ENCODE results near the gene SLU7.
"Not testable (repeated sequence)": the region's sequence is repeated elsewhere in the genome, so short reads cannot be mapped to it uniquely, and the experiment has no call there.

Gene SLU7

GRCh38 chr5:160439205-160439600, 20.3 kb upstream of the SLU7 start:
- ChIA-PET CTCF (interaction anchor here (0.6 to 7.7 kb wide), 33 partner anchors 9 to 1105 kb away, joined by 3 to 232 read pairs (median 7); partner anchors contain the start of genes PTTG1 and SLU7), POLR2A (interaction anchor here (1.0 to 4.8 kb wide), 4 partner anchors 17 to 29 kb away, joined by 4 to 31 read pairs (median 12); partner anchors contain the start of genes PTTG1 and SLU7)
- TF ChIP-seq, protein P1, sequence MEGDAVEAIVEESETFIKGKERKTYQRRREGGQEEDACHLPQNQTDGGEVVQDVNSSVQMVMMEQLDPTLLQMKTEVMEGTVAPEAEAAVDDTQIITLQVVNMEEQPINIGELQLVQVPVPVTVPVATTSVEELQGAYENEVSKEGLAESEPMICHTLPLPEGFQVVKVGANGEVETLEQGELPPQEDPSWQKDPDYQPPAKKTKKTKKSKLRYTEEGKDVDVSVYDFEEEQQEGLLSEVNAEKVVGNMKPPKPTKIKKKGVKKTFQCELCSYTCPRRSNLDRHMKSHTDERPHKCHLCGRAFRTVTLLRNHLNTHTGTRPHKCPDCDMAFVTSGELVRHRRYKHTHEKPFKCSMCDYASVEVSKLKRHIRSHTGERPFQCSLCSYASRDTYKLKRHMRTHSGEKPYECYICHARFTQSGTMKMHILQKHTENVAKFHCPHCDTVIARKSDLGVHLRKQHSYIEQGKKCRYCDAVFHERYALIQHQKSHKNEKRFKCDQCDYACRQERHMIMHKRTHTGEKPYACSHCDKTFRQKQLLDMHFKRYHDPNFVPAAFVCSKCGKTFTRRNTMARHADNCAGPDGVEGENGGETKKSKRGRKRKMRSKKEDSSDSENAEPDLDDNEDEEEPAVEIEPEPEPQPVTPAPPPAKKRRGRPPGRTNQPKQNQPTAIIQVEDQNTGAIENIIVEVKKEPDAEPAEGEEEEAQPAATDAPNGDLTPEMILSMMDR (IDR thresholded peaks at IDR 0.05; ENCODE audit: control extremely low read depth, extremely low read depth, low read depth, missing control alignments) = peak; percentile 78
- peak; percentile 63 for DNase-seq (ENCODE audit: extremely low spot score)

DNA sequence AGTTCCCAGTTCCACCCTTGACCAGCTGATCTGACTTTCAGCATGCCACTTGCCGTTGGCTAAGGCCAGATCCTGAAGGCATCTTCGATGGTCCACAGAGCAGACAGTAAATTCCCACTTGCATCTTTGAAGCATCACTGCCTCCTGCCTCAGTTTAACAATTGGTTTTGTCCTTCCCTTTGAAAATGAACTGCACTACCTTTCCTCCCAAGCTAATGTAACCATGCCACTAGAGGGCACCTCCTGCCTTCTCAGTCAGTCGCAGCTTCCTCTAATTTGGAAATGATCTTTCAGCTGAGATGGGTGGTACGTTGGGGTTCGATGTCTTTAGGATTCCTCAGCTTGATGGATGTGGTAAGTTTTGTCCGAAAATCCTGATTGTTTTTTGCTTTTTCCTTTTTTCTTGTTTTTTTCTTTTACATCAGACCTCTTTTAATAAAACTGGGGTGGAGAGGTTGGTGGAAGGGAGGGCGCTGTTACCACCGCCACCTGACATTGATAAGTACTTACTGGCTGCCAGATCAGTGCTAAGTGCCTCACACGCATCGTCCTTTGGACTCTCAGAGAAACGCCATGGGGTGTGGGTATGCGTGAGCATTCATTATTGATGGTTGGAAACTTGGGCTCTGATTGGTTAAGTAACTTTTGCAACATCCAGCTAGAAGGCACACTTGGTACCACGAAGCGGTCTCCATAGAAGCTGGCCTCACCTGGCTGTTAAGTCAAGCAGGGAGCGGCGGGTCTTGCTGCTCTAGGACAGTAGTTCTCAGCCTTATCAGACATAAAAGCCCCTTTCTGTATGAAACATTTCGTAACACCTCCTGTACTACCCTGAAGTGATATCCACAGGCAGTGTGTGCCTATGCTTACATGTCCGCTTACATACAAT, 19.7 kb upstream of the SLU7 start:
- TF ChIP-seq, protein P1 (IDR thresholded peaks at IDR 0.05; ENCODE audit: control extremely low read depth, extremely low read depth, low read depth, missing control alignments) = peak; percentile 81
- POLR2A ChIA-PET = interaction anchor here (1.0 to 4.8 kb wide), 5 partner anchors 17 to 33 kb away, joined by 3 to 31 read pairs (median 8); partner anchors contain the start of genes PTTG1 and SLU7
- CTCF ChIA-PET = interaction anchor here (0.6 to 7.7 kb wide), 40 partner anchors 9 to 1106 kb away, joined by 3 to 232 read pairs (median 6); partner anchors contain the start of genes PTTG1 and SLU7
- DNase-seq (ENCODE audit: extremely low spot score) = peak; percentile 46

- POLR2A ChIA-PET = interaction anchor here (4.8 kb wide), 1 partner anchor 31 kb away, joined by 31 read pairs; no protein-coding TSS in a partner anchor
Measured at GRCh38 chr5:160437271-160437670, 18.4 kb upstream of the SLU7 start.

DNA sequence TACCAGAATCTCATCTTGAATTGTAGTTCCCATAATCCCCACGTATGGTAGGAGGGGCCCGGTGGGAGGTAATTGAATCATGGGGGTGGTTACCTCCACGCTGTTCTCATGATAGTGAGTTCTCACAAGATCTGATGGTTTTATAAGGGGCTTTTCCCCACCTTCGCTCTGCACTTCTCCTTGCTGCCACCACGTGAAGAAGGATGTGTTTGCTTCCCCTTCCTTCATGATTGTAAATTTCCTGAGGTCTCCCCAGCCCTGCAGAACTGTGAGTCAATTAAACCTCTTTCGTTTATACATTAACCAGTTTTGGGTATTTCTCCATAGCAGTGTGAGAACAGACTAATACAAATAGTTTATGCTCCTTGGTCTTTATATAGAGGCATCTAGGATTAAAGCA, 17.8 kb upstream of the SLU7 start:
- DNase-seq (ENCODE audit: extremely low spot score); POLR2A ChIA-PET: not testable (repeated sequence)

More at GRCh38 chr5:160437271-160437670, 18.4 kb upstream of the SLU7 start:
- DNase-seq (ENCODE audit: extremely low spot score) = no peak
- TF ChIP-seq, protein P1 (IDR thresholded peaks at IDR 0.05; ENCODE audit: control extremely low read depth, extremely low read depth, low read depth, missing control alignments) = no peak
- CTCF ChIA-PET = interaction anchor here (0.8 to 7.7 kb wide), 13 partner anchors 14 to 1107 kb away, joined by 3 to 232 read pairs (median 28); partner anchors contain the start of genes PTTG1 and SLU7

DNA sequence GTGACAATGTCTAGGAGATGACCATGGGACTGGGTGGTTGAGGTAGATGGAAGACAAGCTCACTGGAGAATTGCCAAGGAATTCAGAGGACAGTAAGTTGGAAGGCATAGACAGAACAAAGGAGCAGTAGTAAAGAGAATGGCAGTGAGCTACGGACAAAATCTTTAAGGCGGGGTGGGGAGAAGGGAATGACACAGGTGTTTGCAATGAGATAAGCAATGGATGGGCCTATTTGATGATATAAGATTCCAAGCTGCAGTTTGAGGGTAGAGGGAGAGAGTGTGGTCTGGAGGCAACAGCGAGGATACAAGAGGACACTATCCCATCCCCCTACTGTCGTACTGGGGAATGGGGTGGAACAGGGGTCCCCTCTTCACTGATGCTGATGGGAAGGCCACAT, 17.1 kb upstream of the SLU7 start:
- TF ChIP-seq, protein P1 (IDR thresholded peaks at IDR 0.05; ENCODE audit: control extremely low read depth, extremely low read depth, low read depth, missing control alignments) = no peak
- POLR2A ChIA-PET = no interaction called here
- CTCF ChIA-PET = interaction anchor here (0.8 to 1.4 kb wide), 10 partner anchors 11 to 74 kb away, joined by 3 to 8 read pairs (median 4); no protein-coding TSS in a partner anchor
- no peak for DNase-seq (ENCODE audit: extremely low spot score)

More for the DNA sequence above, 17.8 kb upstream of the SLU7 start:
- CTCF ChIA-PET = interaction anchor here (0.9 to 7.7 kb wide), 7 partner anchors 13 to 70 kb away, joined by 4 to 232 read pairs (median 48); partner anchors contain the start of genes PTTG1 and SLU7

DNA sequence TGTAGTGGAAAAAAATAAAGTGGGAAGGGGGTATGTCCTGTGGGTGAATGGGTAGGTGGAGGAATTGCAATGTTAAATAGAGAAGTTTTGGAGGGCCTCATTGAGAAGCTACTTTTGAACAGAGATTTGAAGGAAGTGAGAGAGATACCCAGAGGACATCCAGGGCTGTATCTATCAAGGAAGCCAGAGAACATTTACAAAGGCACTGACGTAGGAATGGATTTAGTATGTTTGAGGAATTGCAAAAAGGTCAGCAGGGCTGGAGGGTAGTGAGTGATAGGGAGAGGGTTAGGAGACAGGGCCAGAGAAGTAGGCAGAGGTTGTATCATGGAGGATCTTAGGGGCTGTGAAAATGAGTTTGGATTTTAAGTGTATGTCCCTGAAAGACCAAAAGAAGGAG, 16.7 kb upstream of the SLU7 start:
- TF ChIP-seq, protein P1 (IDR thresholded peaks at IDR 0.05; ENCODE audit: control extremely low read depth, extremely low read depth, low read depth, missing control alignments) = no peak
- ChIA-PET CTCF (interaction anchor here (0.8 to 1.4 kb wide), 10 partner anchors 11 to 74 kb away, joined by 3 to 8 read pairs (median 4); no protein-coding TSS in a partner anchor), POLR2A (interaction anchor here (0.8 kb wide), 1 partner anchor 29 kb away, joined by 3 read pairs; no protein-coding TSS in a partner anchor)
- DNase-seq (ENCODE audit: extremely low spot score) = no peak
